ENCODE measurements around the gene ADGRG4.
A peak's percentile ranks its signal among the peaks of the same experiment; 100 is the strongest.
"Not testable (repeated sequence)": the region's sequence is repeated elsewhere in the genome, so short reads cannot be mapped to it uniquely, and the experiment has no call there.

The ADGRG4 gene, protein sequence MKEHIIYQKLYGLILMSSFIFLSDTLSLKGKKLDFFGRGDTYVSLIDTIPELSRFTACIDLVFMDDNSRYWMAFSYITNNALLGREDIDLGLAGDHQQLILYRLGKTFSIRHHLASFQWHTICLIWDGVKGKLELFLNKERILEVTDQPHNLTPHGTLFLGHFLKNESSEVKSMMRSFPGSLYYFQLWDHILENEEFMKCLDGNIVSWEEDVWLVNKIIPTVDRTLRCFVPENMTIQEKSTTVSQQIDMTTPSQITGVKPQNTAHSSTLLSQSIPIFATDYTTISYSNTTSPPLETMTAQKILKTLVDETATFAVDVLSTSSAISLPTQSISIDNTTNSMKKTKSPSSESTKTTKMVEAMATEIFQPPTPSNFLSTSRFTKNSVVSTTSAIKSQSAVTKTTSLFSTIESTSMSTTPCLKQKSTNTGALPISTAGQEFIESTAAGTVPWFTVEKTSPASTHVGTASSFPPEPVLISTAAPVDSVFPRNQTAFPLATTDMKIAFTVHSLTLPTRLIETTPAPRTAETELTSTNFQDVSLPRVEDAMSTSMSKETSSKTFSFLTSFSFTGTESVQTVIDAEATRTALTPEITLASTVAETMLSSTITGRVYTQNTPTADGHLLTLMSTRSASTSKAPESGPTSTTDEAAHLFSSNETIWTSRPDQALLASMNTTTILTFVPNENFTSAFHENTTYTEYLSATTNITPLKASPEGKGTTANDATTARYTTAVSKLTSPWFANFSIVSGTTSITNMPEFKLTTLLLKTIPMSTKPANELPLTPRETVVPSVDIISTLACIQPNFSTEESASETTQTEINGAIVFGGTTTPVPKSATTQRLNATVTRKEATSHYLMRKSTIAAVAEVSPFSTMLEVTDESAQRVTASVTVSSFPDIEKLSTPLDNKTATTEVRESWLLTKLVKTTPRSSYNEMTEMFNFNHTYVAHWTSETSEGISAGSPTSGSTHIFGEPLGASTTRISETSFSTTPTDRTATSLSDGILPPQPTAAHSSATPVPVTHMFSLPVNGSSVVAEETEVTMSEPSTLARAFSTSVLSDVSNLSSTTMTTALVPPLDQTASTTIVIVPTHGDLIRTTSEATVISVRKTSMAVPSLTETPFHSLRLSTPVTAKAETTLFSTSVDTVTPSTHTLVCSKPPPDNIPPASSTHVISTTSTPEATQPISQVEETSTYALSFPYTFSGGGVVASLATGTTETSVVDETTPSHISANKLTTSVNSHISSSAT (N-terminal part only)

DNA sequence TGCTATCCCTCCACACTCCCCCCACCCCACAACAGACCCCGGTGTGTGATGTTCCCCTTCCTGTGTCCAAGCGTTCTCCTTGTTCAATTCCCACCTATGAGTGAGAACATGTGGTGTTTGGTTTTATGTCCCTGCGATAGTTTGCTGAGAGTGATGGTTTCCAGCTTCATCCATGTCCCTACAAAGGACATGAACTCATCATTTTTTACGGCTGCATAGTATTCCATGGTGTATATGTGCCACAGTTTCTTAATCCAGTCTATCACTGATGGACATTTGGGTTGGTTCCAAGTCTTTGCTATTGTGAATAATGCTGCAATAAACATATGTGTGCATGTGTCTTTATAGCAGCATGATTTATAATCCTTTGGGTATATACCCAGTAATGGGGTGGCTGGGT, at the start of gene ADGRG4:
ADGRG4 (plus strand) TSS at position 243 of the 400 bp plus-strand sequence. CDS start 7,815 bp downstream, outside the sequence.
- not testable (repeated sequence) for DNase-seq (ENCODE audit: low read depth in 2 of 2)

DNA sequence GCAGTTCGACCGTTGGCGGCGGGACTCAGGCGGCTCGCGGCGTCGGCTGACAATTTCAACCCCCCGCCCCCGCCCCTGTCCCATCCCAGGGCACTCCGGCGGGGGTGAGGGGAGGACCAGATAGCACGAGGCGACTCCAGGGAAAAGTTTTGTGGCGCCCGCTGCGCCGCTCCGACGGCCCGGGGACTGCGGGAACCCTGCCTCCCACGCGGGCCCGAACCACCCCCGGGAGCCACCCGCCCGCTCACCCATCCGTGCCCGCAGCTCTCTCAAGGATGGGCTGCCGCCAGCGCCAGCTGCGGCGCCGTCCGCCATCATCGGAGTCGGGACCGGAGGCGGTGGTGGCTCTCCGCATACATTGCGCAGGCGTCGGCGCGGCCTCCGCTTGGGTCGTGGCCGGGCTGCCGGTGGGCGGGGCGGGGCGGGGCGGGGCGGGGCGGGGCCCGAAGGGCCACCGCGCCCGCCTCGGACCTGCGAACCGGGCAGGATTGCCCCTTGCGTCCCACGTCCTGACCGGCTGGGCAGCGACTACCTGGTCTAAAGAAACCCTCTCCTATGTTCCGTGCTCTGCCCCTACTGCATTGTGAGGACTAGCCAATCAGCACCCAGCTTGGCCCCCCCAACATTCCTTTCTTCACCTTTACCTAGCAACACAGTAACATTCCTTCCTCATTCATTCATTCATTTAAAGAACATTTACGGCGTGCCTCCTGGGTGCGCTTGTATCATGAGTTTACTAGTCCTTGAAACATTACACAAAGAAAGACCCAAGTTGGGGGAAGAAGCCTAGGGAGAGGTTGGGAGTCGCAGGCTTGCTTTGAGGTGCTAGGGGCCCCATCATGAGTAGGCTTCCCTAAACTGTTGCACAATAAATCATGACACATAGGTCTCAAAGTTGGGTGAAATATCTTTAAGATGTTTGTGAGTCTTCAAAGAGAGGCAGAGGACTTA, 49.4 kb upstream of the ADGRG4 start, which contains the start of gene MAP7D3:
MAP7D3 (minus strand) TSS at position 360 of the 951 bp plus-strand sequence; CDS start at position 318, 42 bp downstream.
- peak in 1 of 2 donors; percentile 44 for DNase-seq (ENCODE audit: low read depth in 2 of 2)

DNA sequence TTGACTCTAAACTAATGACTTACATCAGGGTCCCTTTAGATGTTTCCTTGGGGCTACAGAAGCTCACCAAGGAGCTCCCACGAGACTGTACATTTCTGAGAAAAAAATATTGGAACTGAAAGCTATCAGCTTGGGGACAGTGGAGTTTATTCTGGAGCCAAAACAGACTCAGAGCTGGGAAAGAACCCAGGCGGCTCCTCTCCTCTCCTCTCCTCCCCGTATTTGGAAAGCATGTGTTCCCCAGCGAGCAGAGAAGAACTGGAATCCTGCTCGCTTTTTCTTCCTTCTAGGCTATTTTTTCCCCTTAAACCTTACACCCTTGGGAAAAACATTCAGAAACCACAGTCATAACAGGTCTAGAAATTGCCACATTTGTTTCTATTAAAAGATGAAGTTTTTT, 45.2 kb upstream of the ADGRG4 start:
- DNase-seq (ENCODE audit: low read depth in 2 of 2): no peak

DNA sequence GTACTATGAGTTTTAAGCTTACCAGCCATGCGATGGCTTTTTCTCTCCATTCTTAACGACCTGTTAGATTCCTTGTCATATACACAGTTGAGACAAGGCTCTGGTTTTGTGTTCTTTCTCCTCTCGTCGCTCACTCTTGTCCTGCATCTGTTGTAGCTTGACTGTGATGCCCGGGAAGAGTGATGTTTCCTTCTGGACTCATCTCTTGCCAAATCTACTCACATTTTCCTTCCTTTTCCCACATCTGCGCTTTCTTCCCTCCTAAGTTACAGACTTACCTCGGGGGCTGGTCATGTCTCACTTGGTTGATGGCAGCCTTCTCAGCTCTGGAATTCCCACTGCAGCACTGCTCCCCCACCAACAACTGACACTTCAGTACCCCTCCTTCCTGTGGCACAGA, 44.7 kb upstream of the ADGRG4 start:
- DNase-seq (ENCODE audit: low read depth in 2 of 2): no peak

DNA sequence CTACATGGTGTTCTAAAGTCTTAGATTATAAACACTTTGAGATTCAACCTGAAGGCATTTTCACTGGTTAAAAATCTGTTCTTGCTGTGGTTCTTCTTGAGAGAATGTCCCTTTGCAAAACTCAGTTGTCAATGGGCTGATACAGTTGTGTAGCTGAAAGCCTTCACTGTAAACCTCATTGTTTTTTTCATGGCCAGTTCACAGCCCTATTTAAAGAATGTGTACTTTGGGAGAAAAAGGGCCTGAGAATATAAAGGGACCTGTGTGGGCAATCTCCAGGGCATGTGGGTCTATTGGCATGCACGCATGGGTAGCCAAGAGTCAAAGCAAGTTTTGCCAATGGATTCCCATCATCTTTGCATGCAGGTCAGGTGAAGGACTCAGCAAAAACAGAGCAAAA, 41.8 kb upstream of the ADGRG4 start:
- no peak for DNase-seq (ENCODE audit: low read depth in 2 of 2)

DNA sequence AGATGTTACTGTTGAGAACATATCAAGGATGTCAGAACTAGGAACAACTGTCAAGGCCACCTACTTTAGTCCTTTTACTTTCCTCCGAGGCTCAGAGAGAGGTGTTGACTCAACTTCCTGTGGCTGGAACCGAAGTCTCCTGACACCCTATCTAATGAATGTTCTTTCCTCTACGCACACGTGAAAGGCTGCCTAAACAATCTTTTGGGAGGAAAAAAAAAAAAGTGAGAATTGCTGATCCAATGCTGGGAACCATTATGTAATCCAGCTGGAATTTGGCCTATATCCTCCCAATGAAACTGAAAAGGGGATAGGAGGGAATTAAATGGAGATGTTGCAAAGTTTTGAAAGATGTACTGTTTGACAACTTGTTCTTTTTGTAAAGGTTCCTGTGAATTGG, 41.2 kb upstream of the ADGRG4 start:
- no peak for DNase-seq (ENCODE audit: low read depth in 2 of 2)

DNA sequence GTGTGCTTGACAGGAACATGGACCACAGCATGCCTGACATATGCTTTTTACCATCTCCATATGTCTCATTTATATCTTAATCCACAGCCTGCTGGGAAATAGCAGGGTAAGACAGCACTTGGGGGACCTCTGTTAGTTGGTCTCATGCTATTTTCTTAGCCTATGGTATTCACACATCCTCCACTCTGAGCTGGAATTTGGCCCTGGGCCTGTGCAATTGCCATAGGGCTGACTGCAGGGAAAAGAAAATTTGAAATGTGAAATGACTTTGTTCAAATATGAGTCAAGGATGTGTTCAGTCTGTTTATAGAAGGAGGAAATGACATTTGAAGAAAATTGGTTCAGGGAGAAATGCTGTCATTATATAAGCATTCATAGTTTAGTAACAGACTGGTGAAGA, 40.0 kb upstream of the ADGRG4 start:
- no peak for DNase-seq (ENCODE audit: low read depth in 2 of 2)

DNA sequence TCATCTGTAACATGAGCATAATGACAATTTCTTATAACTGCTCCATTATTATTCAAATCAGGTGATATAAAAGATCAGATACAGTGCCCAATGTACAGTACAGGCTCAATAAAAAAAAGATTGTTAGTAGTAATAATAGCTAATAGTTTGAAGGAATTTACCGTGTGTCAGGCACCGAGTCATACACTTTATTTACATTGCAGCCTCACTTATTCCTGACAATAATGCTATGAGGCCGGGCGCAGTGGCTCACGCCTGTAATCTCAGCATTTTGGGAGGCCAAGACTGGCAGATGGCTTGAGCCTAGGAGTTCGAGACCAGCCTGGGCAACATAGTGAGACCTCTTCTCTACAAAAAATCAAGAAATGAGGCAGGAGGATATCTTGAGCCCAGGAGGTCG, 39.4 kb upstream of the ADGRG4 start:
- DNase-seq (ENCODE audit: low read depth in 2 of 2): no peak

DNA sequence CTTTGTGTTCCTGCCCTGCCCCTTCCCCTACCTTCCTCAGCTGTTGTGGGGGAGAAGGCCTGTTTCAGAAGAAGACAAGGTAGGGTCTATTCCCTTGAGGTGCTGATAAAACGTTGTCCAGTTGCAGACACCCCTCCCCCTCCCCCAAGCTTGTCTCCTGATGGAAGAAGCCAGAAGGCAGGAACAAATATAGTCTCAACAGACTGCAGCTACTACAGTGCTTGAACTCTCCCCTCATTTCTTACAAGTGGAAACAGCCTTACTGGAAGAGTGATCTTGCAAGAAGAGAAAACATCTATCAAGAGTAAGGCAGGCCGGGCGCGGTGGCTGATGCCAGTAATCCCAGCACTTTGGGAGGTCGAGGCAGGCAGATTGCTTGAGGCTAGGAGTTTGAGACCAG, 38.5 kb upstream of the ADGRG4 start:
- DNase-seq (ENCODE audit: low read depth in 2 of 2): no peak

DNA sequence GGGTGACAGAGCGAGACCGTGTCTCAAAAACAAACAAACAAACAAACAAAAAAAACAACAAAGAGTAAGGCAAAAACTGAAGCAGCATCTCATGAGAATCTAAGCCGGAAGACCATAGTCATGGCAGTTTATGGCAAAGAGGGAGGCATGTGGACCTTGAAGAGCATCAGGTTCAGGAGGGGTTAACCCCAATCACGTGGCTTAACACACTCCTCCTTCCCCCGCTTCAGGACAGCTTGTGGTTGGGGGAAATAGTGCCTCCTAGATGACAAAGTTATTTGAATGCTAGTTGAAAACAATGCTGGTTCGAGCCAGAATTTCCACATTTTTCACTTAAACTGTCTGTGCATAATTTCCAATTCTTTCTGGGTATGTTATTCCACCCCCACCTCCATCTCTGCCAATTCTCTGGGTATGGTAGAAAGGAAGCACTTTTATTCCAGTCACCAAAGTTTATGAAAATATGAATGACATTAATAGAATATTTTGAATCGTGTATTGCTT, 37.9 kb upstream of the ADGRG4 start:
- no peak for DNase-seq (ENCODE audit: low read depth in 2 of 2)

DNA sequence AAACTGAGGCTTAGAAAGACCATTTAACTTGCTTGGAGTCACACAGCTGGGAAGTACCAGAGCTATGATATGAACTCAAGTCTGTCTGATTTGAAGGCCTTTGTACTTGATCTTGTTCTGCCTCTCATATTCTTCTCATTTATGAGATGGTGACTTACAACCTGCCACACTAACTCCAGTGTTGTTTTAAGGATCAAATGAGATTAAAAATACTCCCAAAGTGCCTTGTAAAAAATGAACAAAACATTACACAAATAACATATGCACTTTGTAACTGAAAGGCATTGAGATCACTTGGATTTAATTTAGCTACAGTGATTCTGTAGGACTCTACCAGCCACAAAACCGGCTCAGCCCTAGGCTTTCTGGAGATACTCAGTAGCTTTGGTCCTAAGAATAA, 33.9 kb upstream of the ADGRG4 start:
- no peak for DNase-seq (ENCODE audit: low read depth in 2 of 2)

DNA sequence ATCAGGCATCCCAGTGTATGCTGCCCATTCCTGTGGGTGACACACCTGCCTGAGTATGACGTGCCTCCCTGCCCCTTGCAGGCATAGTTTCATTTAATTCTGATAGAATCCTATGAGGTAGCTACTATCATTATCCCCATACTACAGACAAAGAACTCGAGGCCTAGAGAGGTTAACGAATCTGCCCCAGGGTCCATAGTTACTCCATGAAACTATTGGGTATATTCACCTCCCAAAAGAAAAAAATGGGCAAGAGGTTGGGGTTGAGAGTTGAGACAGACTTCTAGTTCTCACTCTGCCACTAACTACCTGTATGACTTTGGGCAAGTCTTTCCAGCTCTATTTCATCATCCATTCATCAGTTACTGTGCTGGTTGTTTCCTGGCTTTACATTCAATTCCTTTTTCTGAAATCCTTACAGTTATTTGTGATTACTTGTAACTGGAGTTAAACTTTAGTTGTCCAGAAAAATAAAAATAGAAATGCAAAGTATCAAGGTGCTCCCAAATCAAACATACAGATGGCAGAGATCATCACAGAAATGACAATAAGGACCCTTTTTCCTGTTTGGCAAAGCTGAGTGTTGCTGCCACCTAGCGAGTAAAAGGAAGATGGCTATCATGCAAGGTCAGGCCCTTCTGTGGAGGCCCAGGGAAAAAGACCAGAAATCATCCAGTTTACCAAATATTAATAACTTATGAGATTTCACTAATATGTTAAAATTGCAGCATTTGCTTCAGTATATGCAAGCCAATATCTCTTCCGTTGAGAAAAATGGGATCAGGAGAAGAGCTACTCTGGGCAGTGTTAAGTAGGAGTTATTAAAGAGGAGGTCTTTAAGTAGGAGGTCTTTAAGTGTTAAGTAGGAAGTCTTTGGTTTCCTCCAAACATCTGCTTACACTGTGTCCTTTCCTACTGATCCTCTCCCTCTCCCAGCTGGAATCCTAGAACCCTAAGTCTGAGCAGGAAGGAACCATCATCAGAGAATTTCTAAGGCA, 32.4 kb upstream of the ADGRG4 start:
- peak in 1 of 2 donors; percentile 3 for DNase-seq (ENCODE audit: low read depth in 2 of 2)

DNA sequence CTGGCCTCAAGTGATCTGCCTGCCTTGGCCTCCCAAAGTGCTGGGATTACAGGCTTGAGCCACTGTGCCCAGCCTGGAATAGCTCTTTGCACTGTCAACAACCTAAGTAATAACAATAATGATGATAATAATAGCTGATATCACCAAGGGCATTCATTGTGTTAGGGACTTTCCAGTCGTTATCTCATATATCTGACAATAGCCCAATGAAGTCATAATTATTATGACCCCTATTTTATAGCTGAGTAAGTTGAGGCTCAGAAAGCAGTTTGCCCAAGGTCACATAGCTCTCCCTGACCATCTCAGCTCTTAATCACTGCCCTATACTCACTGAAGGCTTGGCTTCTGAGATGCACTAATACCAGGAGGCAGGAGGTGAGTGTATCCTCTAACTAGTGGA, 30.8 kb upstream of the ADGRG4 start:
- DNase-seq (ENCODE audit: low read depth in 2 of 2): no peak

DNA sequence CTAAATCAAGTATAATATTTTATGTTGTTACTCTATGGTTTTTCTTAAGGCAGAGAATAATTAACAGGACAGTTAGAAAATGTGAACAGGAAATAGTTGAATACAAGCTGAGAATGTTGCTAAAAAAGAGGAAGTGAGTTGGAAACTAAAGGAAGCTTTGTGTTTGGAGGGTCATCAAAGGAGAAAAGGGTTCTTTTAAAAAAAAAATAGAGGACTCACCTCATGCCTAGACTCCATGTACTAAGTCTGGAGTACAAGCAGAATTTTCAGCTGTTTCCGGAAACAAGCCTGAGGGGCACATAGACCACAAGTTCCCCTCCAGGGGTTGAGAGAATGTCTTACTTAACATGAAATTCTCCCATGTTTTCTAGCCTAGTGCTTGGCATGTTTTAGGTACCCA, 29.5 kb upstream of the ADGRG4 start:
- DNase-seq (ENCODE audit: low read depth in 2 of 2): no peak

DNA sequence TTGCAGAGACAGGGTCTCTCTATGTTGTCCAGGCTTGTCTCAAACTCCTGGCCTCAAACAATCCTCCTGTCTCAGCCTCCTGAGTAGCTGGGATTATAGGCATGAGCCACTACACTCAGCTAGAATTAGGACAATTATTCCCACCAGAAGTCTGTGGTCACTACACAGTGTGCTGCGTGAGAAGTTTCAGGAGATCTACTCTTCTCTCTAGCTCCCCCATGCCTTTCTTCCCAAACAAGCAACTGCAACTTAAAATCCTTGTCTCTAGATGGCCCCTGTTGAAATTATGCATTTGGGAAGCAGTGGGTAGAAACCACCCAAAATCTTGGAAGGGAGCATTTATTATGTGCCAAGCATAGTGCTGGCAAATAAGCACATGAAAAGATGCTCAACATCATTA, 28.4 kb upstream of the ADGRG4 start:
- DNase-seq (ENCODE audit: low read depth in 2 of 2): no peak

DNA sequence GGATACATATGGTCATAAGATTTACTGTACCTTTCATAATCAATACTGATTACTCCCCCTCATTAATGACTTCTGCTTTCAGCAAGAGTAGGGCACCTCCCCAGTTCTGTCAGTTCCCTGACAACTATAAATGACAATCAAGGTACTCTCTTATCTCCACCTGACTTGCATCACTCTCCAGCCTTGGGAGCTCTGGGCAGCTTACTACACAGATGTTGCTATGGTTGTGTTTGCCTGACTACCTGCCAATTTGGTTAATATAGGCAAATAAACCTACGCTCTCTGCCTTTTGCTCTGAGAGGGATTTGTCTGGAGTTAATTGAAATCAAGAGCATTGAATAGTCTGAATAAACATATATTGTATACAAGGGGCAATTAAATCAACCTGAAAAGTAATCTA, 26.8 kb upstream of the ADGRG4 start:
- no peak for DNase-seq (ENCODE audit: low read depth in 2 of 2)

DNA sequence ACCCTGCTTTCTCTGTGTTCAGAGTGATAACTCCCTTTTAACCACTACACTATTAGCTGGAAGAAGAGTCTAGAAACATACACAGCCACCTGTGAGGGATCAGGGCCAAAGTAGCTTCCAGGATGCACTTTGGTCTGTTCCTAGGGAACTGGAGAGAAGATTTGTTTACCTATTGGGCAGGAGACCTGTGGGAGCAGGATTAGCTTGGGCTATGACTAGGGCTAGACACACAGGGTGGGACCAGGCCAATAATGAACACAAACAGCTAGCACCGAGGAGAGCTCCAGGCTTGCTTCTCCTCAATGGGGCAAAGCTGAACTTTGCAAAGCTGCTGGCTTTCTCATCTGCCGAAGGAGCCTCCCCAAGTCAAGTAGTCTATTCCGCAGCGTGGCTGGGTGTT, 25.2 kb upstream of the ADGRG4 start:
- DNase-seq (ENCODE audit: low read depth in 2 of 2): no peak

DNA sequence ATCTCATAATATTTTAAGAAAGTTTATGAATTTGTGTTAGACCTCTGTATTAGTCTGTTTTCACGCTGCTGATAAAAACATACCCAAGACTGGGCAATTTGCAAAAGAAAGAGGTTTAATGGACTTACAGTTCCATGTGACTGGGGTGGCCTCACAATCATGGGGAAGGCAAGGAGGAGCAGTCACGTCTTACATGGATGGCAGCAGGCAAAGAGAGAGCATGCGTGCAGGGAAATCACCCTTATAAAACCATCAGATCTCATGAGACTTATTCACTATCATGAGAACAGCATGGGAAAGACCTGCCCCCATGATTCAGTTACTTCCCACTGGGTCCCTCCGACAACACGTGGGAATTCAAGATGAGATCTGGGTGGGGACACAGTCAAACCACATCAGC, 14.4 kb upstream of the ADGRG4 start:
- DNase-seq (ENCODE audit: low read depth in 2 of 2): not testable (repeated sequence)

DNA sequence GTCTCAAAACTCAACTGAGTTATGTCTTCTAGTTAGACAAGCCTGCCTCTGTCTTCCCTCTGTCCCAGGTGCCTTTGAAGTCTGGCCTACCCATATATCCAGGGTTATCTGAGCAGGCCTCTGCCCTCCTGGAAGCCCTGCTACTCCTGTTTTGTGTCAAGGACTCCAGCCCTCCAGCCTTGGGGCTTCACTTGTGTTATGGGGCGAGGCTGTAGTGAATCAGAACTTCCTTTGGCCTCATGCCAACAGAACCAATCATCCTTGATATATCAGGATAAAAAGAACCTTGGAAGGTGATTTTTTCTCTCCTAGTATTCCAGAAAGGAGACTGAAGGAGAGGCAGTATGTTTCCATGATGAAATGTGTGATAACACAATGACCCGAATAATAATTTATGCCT, 8.9 kb upstream of the ADGRG4 start:
- DNase-seq (ENCODE audit: low read depth in 2 of 2): no peak

All from stimulated activated CD8-positive, alpha-beta memory T cell treated with anti-CD3 and anti-CD28 coated beads, Interleukin-2, amount 100 ng/mL, for 48 hours (primary cell).